ENCODE measurements around the gene MYEOV. TPM values are rescaled to one million over a fixed set of nuclear protein-coding genes. Genes with fewer than 3 reads are reported as not detected.
A peak's percentile ranks its signal among the peaks of the same experiment; 100 is the strongest.

The MYEOV gene
- total RNA-seq, 2 donors from 2014 or later: not detected

DNA sequence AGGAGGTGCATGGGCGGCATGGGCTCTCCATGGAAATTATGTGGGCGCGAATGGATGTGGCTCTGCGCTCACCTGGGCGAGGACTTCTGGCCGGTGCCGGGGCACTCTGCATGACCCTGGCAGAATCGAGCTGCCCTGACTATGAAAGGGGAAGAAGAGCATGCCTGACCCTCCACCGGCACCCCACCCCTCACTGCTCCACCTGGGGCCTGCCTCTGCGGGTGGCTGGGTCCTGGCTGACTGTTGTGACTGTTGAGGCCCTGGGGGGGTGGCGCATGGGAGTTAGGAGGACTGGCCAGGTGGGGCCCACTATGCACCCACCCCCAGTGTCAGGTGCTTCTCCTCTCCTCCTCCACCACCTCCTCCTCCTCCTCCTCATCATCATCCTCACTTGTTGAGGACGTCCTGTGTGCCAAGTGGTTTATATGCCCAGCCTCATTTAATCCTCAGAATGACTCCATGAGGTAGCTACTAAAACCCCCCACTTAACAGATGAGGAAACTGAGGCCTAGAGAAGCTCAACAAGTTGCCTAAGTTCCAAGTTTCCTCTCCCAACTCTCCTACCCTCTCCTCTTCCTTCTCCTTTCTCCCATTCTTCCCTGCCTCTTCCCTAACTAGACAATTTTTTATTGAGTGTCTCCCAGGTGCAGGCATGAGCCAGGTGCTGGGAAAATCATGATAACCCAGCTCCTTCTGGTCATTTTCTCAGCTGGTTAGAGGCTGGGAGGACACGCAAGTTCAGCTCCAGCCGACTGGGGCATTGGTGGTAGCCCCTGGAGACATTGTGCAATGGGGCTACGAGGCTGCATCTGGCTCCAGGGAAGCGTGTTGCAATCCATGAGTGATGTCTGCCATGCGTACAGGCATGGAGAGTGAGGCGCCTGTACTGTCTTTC lies 2.3 kb downstream of the MYEOV start:
- H3K4me1 Mint-ChIP-seq: peaks cover 10% of the 10 kb centered on the region
- no peak overlapping the region for H3K27ac ChIP-seq (ENCODE audit: low read depth, low read length)
- no peak for DNase-seq
- H3K4me1 ChIP-seq (ENCODE audit: control insufficient read depth, insufficient read depth, low read length): no peaks in the 10 kb centered on the region
- WGBS, 2 experiments (ENCODE audit: insufficient coverage in 1 of 2, insufficient read length in 1 of 2): 93 to 95% methylated on average over 14 to 18 of the region's 18 CpGs
- no peak overlapping the region for H3K9ac ChIP-seq (ENCODE audit: extremely low read depth, low read length, poor library complexity, severe bottlenecking)
- H3K36me3 Mint-ChIP-seq (ENCODE audit: low read depth): no peaks in the 10 kb centered on the region
- H3K9me3 ChIP-seq (ENCODE audit: control insufficient read depth, low read length): no peaks in the 10 kb centered on the region
- H3K4me3 ChIP-seq (ENCODE audit: low read length): no peak overlapping the region
- H3K9me3 Mint-ChIP-seq: no peaks in the 10 kb centered on the region
- TF ChIP-seq, protein P1, sequence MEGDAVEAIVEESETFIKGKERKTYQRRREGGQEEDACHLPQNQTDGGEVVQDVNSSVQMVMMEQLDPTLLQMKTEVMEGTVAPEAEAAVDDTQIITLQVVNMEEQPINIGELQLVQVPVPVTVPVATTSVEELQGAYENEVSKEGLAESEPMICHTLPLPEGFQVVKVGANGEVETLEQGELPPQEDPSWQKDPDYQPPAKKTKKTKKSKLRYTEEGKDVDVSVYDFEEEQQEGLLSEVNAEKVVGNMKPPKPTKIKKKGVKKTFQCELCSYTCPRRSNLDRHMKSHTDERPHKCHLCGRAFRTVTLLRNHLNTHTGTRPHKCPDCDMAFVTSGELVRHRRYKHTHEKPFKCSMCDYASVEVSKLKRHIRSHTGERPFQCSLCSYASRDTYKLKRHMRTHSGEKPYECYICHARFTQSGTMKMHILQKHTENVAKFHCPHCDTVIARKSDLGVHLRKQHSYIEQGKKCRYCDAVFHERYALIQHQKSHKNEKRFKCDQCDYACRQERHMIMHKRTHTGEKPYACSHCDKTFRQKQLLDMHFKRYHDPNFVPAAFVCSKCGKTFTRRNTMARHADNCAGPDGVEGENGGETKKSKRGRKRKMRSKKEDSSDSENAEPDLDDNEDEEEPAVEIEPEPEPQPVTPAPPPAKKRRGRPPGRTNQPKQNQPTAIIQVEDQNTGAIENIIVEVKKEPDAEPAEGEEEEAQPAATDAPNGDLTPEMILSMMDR (conservative IDR thresholded peaks at IDR 0.05): no peak
- no peaks in the 10 kb centered on the region for H3K27me3 ChIP-seq (ENCODE audit: control insufficient read depth, insufficient read depth, low read length, poor library complexity, severe bottlenecking)
- no peak overlapping the region for H3K27ac Mint-ChIP-seq
- H3K36me3 ChIP-seq (ENCODE audit: control insufficient read depth, insufficient read depth, low read length): no peaks in the 10 kb centered on the region
- no peak overlapping the region for H3K4me3 Mint-ChIP-seq
- no peaks in the 10 kb centered on the region for H3K27me3 Mint-ChIP-seq (ENCODE audit: insufficient read depth)

DNA sequence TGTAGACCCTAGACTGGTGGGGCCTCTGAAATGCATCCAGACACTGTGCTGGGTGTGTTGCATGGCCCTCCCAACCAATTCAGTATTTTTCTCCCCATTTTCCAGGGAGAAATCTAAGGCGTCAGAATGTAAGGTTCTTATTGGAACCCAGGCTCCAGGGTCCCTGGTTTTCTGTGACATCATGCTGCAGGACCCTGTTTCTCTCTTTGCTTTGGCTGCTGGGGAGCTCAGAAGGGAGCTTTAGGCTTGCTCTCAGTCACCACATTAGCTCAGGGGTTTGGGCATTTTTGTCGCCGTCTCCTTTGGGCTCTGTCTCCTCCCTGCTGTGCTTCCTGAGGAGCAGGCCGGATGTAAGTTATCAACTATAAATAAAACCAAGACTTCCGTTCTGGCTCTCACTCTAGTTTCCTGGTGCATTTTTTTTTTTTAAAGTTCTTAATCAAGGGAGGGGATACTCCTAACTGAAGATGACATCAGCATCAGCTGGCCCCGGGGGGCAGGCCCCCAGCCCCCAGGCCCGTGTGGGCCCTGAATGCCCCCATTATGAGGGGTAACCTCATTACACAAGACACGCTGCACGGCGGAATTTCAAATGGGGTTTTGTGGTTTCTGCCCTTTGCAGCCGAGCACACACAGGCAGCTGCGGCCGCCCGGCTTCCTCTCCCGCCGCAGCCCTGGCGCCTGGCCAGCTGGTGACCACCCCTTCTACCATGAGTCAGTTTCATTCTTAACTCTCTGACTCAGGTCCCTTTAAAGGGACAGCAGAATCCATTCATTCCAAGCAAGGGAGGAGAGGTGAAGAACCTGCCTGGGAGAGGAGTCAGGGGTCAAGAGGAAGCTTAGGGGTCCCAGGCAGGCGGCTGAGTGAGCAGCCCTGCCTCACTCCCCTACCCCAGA lies 3.2 kb downstream of the MYEOV start:
- WGBS, 2 experiments (ENCODE audit: insufficient coverage in 1 of 2, insufficient read length in 1 of 2): 84 to 85% methylated on average over 8 to 18 of the region's 18 CpGs
- no peaks in the 10 kb centered on the region for H3K27me3 Mint-ChIP-seq (ENCODE audit: insufficient read depth)
- H3K4me3 ChIP-seq (ENCODE audit: low read length): no peak overlapping the region
- peaks cover 10% of the 10 kb centered on the region for H3K4me1 Mint-ChIP-seq
- H3K27ac Mint-ChIP-seq: no peak overlapping the region
- no peak overlapping the region for H3K9ac ChIP-seq (ENCODE audit: extremely low read depth, low read length, poor library complexity, severe bottlenecking)
- peak overlapping the region; percentile 3 for H3K27ac ChIP-seq (ENCODE audit: low read depth, low read length)
- no peaks in the 10 kb centered on the region for H3K9me3 Mint-ChIP-seq
- no peak overlapping the region for H3K4me3 Mint-ChIP-seq
- H3K36me3 ChIP-seq (ENCODE audit: control insufficient read depth, insufficient read depth, low read length): no peaks in the 10 kb centered on the region
- no peaks in the 10 kb centered on the region for H3K36me3 Mint-ChIP-seq (ENCODE audit: low read depth)
- DNase-seq: no peak
- H3K9me3 ChIP-seq (ENCODE audit: control insufficient read depth, low read length): no peaks in the 10 kb centered on the region
- no peaks in the 10 kb centered on the region for H3K4me1 ChIP-seq (ENCODE audit: control insufficient read depth, insufficient read depth, low read length)
- TF ChIP-seq, protein P1 (conservative IDR thresholded peaks at IDR 0.05): no peak
- no peaks in the 10 kb centered on the region for H3K27me3 ChIP-seq (ENCODE audit: control insufficient read depth, insufficient read depth, low read length, poor library complexity, severe bottlenecking)

DNA sequence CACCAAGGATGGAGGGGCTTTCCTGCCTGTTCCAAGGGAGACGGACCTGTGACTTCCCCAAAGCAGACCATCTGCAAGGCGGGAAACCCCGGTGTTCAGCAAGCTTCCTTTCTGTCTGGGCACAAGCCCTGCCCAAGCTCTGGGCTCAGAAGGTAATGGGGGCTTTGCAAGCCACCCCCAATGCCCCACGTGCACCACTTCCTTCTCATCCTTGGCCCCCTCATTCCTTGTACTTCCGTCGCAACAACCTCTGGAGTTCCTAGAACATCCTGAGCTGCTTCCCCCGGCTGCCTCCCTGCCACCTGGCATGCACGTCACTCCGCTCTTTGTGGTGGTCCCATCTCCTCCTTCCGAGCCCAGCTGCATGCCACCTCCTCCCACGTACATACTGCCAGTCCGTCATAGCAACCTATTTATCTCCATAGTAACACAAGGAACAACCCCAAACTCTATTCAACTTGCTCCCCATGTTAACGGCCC lies 3.9 kb downstream of the MYEOV start:
- Mint-ChIP-seq H3K4me1 (peaks cover 7% of the 10 kb centered on the region), H3K36me3 (ENCODE audit: low read depth) (no peaks in the 10 kb centered on the region), H3K9me3 (no peaks in the 10 kb centered on the region), H3K27me3 (ENCODE audit: insufficient read depth) (no peaks in the 10 kb centered on the region), H3K27ac (no peak overlapping the region), H3K4me3 (no peak overlapping the region)
- H3K9me3 ChIP-seq (ENCODE audit: control insufficient read depth, low read length): no peaks in the 10 kb centered on the region
- TF ChIP-seq, protein P1 (conservative IDR thresholded peaks at IDR 0.05): no peak
- H3K36me3 ChIP-seq (ENCODE audit: control insufficient read depth, insufficient read depth, low read length): no peaks in the 10 kb centered on the region
- H3K9ac ChIP-seq (ENCODE audit: extremely low read depth, low read length, poor library complexity, severe bottlenecking): no peak overlapping the region
- no peak overlapping the region for H3K4me3 ChIP-seq (ENCODE audit: low read length)
- 76 to 92% methylated on average over 9 to 13 of the region's 13 CpGs for whole genome bisulfite sequencing, 2 experiments (ENCODE audit: insufficient coverage in 1 of 2, insufficient read length in 1 of 2)
- no peaks in the 10 kb centered on the region for H3K27me3 ChIP-seq (ENCODE audit: control insufficient read depth, insufficient read depth, low read length, poor library complexity, severe bottlenecking)
- no peak for DNase-seq
- no peaks in the 10 kb centered on the region for H3K4me1 ChIP-seq (ENCODE audit: control insufficient read depth, insufficient read depth, low read length)
- H3K27ac ChIP-seq (ENCODE audit: low read depth, low read length): peak overlapping the region; percentile 3

All from endodermal cell (in vitro differentiated cells).